ENCODE measurements around the gene KSR2.

DNA sequence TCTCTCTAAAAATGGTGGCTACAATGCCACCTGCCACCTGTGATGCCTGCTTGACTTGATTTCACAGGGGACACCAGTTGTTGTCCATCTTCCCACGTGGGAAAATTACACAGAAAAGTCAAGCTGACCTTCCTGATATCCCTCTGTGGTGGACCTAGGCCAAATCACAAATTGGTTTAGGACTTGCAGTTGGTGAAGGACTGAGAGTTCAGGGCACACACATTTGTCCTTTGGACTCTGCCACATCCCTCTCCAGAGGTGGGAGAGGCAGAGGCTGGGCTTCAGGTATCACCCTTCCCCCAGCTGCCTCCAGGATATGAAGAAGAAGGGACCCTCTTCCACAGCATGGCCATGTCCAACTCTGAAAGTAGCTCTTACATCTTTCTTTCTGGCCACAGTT, 551.8 kb downstream of the KSR2 start:
- TF ChIP-seq TAF1 (IDR thresholded peaks at IDR 0.05; ENCODE audit: borderline replicate concordance, low read depth, low read length) (no peak), POLR2A (IDR thresholded peaks at IDR 0.05; ENCODE audit: low read depth, low read length) (no peak)

All from GM12892 (cell line).